GM19239 (cell line): ENCODE measurements around the gene LRRC8A.
A peak's percentile ranks its signal among the peaks of the same experiment; 100 is the strongest.
"Not testable (repeated sequence)": the region's sequence is repeated elsewhere in the genome, so short reads cannot be mapped to it uniquely, and the experiment has no call there.

Experiments used
- DNase-seq: peaks from one replicate; pipeline ENCODE4 v3.0.0; 2011; ENCODE audit warnings: low spot score; ENCODE audit not compliant: insufficient read length
- FAIRE-seq: peaks from 2 replicates; lab custom pipeline; 2011; peaks lifted over from hg19 to GRCh38; lab: Jason Lieb, UNC

The LRRC8A gene

DNA sequence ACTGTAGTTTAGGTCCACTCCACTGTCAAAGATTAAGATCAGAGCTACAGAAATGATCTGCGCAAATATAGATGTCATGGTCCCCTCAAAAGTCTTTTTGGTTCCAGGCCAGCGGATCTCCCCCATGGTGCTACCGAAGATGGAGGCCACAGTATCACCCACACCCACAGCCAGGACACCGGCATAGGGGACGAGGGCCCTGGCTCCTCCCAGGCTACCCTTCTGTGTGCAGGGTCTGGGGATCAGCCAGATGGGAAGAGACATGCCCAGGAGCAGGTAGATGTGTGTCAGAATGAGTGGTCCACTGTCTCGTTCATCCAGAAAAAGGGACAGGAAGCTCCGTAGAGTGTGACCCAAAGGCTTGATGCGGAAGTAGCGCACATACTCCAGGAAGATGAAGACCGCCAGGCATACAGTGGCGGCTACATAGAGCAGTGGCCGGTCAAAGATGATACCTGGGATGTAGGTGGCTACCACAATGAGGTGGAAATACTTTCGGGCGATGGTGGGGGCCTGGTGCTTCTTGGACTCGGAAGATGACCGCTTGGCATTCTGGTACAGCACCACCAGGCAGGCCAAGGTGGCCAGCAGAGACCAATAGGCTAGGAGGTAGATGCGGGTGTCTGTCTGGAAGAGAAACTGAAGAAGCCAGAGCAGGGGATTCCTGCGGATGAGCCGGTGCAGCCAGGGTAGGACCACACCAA lies 64.0 kb downstream of the LRRC8A start:
- DNase-seq (no peak), FAIRE-seq (no peak)

DNA sequence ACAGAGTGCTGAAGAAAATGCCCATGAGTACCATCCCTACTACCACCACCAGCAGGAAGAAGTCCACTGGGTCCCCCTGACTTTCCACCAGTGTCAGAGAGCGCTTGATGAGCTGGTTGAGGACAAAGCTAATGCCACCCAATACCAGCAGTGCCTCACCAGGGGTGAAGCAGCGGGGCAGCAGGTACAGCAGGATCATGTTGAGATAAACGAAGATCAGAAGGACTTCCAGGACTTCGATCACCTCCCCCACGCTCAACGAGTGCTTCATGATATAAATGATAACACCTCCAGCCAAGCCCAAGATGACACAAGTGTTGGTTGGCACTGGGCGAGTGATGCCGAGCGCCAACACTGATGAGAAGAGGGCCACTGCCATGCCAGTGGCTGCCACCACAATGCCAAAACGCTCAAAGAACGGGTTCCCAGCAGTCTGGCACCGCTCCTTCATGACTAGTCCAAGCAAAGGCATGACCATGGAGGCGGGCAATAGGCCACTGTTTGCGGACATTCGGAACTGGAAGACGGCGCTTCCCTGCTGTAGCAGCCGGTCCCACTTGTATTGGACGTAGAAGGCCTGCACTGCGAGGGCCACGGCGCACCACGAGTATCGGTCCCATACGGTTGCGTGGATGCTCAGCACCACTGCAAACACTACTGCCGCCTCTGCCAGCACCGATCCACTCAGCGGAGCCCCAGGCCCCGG lies 64.8 kb downstream of the LRRC8A start:
- DNase-seq (no peak), FAIRE-seq (no peak)

DNA sequence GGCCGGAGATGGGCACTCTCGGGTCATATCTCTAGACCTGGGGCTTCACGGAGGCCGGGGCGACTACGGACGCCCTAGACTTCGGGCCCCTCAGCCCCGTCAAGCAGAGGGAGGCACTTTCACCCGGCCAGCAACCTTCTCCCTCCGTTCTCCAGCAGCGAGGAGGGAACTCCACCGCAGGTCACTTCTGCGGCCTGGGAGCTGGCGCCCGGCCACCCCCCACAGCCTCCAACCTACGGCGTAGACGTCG lies 65.3 kb downstream of the LRRC8A start:
- FAIRE-seq: no peak

DNA sequence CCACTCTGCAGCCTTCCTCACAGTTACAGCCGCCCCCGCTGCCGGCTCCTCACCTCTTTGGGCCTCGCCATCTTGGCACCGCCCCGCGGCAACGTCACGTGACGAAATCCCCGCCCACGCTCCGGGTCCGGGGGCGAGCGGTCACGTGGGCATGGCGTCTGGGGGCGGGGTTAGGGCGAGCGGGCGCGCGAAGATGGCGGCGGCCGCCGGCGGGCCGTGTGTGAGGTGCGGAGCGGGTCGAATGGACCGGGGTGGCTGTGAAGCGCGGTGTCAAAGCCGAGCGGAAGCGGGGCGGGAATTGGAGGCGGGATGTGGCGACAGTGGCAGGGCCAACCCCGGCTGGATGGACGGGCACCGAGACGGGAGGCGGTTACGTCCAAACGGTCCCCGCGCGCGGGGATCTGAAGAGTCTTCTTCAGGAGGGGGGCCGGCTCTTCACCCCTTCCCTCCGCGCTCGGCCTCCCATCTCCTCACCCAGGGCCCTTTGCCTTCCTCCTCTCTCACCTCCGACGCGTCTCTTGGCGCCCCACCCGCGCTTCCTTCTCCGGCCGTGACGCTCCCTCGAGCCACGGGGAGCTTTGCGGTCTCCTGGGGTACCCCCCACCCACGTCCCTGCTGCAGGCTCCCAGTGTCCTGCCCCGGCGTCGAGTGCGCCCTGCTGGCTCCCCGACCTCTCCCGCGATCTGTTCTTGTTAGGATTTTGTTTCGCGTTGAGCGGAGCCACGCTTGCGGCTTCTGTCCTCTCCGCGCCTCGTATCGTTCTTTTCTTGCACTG lies 65.8 kb downstream of the LRRC8A start, which contains the start of the genes DOLK and NUP188:
Gene DOLK (minus strand): TSS at position 77 of the 775 bp plus-strand sequence. CDS start 300 bp downstream, outside the sequence.
Gene NUP188 (plus strand): TSS at position 173 of the 775 bp plus-strand sequence. CDS start 21 bp downstream, at position 194.
- FAIRE-seq: peak; percentile 80

More for the DNA sequence above, 65.3 kb downstream of the LRRC8A start:
- peak; percentile 29 for DNase-seq

DNA sequence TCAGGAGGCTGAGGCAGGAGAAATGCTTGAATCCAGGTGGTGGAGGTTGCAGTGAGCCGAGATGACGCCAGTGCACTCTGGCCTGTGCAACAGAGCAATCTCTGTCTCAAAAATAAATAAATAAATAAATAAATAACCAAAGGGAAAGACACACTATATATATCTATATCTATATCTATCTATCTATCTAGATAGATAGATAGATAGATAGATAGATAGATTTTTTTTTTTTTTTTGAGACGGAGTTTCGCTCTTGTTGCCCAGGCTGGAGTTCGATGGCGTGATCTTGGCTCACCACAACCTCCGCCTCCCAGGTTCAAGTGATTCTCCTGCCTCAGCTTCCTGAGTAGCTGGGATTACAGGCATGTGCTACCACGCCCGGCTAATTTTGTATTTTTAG lies 79.5 kb downstream of the LRRC8A start:
- not testable (repeated sequence) for DNase-seq, FAIRE-seq

More for the DNA sequence above, 65.8 kb downstream of the LRRC8A start, which contains the start of the genes DOLK and NUP188:
- peak; percentile 96 for DNase-seq
